ENCODE data around the gene SH3PXD2A.

SH3PXD2A gene

DNA sequence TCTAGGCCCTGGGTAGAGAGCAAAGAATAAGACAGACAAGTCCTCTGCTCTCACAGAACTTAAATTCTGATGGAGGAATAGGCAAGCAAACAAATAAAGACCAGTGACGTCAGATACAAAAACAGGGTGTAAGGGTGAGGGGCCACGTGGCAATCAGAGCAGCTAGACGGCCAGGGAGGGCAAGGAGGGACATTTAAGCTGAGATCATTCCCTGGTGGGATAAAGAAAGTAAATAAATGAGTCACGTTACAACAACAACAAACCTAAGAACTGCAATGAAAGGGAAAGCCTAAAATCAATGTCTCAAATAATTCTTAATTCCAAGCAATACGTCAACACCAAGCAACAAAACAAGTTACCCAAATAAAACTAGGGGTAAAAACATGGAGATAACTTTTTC lies 40.8 kb upstream of the SH3PXD2A start (continued):
- TF ChIP-seq HIC1 (tag by site-specific recombination; IDR thresholded peaks at IDR 0.05) (no peak), ZNF266 (tag by site-specific recombination; IDR thresholded peaks at IDR 0.05; ENCODE audit: low read depth) (no peak), ZNF529 (tag by site-specific recombination; IDR thresholded peaks at IDR 0.05; ENCODE audit: insufficient replicate concordance) (no peak), ZBTB20 (tag by site-specific recombination; IDR thresholded peaks at IDR 0.05) (peak; percentile 26; the same call in 1 of the 2 replicates), PRDM10 (tag by site-specific recombination; IDR thresholded peaks at IDR 0.05) (peak; percentile 34), ZNF571 (tag by site-specific recombination; IDR thresholded peaks at IDR 0.05) (no peak), ZNF324 (tag by site-specific recombination; IDR thresholded peaks at IDR 0.05) (peak; percentile 66; the same call in 1 of the 2 replicates), KLF8 (tag by site-specific recombination; IDR thresholded peaks at IDR 0.05) (0 out of 2 replicates have a peak, but pooled peaks have one; percentile 50), SP2 (tag by site-specific recombination; IDR thresholded peaks at IDR 0.05) (peak; percentile 35), ZNF600 (tag by site-specific recombination; IDR thresholded peaks at IDR 0.05) (no peak), HOXD13 (CRISPR knock-in tag; IDR thresholded peaks at IDR 0.05; ENCODE audit: borderline replicate concordance) (no peak), ZNF121 (tag by site-specific recombination; IDR thresholded peaks at IDR 0.05) (no peak), ZEB2 (tag by site-specific recombination; IDR thresholded peaks at IDR 0.05) (peak; percentile 92), OSR2 (tag by site-specific recombination; IDR thresholded peaks at IDR 0.05) (peak; percentile 44; the same call in 1 of the 2 replicates), EGR2 (tag by site-specific recombination; IDR thresholded peaks at IDR 0.05; ENCODE audit: low read depth) (no peak), ZFP3 (tag by site-specific recombination; IDR thresholded peaks at IDR 0.05; ENCODE audit: low read depth) (no peak), ZNF341 (tag by site-specific recombination; IDR thresholded peaks at IDR 0.05; ENCODE audit: low read depth) (no peak), ZSCAN30 (tag by site-specific recombination; IDR thresholded peaks at IDR 0.05) (no peak), ZBTB21 (tag by site-specific recombination; IDR thresholded peaks at IDR 0.05) (peak; percentile 87), ZSCAN23 (tag by site-specific recombination; IDR thresholded peaks at IDR 0.05) (peak; percentile 75), ZNF37A (tag by site-specific recombination; IDR thresholded peaks at IDR 0.05) (no peak), ZNF155 (tag by site-specific recombination; IDR thresholded peaks at IDR 0.05) (no peak), HOXC10 (CRISPR knock-in tag; IDR thresholded peaks at IDR 0.05) (no peak), ZIC2 (tag by site-specific recombination; IDR thresholded peaks at IDR 0.05) (0 out of 2 replicates have a peak, but pooled peaks have one; percentile 26), YY2 (tag by site-specific recombination; IDR thresholded peaks at IDR 0.05) (peak; percentile 50; the same call in 1 of the 2 replicates)
- TF ChIP-seq, protein P1, sequence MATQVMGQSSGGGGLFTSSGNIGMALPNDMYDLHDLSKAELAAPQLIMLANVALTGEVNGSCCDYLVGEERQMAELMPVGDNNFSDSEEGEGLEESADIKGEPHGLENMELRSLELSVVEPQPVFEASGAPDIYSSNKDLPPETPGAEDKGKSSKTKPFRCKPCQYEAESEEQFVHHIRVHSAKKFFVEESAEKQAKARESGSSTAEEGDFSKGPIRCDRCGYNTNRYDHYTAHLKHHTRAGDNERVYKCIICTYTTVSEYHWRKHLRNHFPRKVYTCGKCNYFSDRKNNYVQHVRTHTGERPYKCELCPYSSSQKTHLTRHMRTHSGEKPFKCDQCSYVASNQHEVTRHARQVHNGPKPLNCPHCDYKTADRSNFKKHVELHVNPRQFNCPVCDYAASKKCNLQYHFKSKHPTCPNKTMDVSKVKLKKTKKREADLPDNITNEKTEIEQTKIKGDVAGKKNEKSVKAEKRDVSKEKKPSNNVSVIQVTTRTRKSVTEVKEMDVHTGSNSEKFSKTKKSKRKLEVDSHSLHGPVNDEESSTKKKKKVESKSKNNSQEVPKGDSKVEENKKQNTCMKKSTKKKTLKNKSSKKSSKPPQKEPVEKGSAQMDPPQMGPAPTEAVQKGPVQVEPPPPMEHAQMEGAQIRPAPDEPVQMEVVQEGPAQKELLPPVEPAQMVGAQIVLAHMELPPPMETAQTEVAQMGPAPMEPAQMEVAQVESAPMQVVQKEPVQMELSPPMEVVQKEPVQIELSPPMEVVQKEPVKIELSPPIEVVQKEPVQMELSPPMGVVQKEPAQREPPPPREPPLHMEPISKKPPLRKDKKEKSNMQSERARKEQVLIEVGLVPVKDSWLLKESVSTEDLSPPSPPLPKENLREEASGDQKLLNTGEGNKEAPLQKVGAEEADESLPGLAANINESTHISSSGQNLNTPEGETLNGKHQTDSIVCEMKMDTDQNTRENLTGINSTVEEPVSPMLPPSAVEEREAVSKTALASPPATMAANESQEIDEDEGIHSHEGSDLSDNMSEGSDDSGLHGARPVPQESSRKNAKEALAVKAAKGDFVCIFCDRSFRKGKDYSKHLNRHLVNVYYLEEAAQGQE (tag by site-specific recombination; IDR thresholded peaks at IDR 0.05), result no peak
- TF ChIP-seq, protein P2, sequence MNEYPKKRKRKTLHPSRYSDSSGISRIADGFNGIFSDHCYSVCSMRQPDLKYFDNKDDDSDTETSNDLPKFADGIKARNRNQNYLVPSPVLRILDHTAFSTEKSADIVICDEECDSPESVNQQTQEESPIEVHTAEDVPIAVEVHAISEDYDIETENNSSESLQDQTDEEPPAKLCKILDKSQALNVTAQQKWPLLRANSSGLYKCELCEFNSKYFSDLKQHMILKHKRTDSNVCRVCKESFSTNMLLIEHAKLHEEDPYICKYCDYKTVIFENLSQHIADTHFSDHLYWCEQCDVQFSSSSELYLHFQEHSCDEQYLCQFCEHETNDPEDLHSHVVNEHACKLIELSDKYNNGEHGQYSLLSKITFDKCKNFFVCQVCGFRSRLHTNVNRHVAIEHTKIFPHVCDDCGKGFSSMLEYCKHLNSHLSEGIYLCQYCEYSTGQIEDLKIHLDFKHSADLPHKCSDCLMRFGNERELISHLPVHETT (tag by site-specific recombination; IDR thresholded peaks at IDR 0.05), result peak; percentile 93
- TF ChIP-seq, protein P3, sequence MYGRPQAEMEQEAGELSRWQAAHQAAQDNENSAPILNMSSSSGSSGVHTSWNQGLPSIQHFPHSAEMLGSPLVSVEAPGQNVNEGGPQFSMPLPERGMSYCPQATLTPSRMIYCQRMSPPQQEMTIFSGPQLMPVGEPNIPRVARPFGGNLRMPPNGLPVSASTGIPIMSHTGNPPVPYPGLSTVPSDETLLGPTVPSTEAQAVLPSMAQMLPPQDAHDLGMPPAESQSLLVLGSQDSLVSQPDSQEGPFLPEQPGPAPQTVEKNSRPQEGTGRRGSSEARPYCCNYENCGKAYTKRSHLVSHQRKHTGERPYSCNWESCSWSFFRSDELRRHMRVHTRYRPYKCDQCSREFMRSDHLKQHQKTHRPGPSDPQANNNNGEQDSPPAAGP (tag by site-specific recombination; IDR thresholded peaks at IDR 0.05), result peak; percentile 100
- TF ChIP-seq, protein P4, sequence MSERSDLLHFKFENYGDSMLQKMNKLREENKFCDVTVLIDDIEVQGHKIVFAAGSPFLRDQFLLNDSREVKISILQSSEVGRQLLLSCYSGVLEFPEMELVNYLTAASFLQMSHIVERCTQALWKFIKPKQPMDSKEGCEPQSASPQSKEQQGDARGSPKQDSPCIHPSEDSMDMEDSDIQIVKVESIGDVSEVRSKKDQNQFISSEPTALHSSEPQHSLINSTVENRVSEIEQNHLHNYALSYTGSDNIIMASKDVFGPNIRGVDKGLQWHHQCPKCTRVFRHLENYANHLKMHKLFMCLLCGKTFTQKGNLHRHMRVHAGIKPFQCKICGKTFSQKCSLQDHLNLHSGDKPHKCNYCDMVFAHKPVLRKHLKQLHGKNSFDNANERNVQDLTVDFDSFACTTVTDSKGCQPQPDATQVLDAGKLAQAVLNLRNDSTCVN (tag by site-specific recombination; optimal IDR thresholded peaks at IDR 0.05), result no peak
